ENCODE results near the gene ATXN1L. TPM values are rescaled to one million over a fixed set of nuclear protein-coding genes. Genes with fewer than 3 reads are reported as not detected.
"Not testable (repeated sequence)": the region's sequence is repeated elsewhere in the genome, so short reads cannot be mapped to it uniquely, and the experiment has no call there.

ATXN1L gene
- total RNA-seq, 1 donor from 2014 or later = 28.3 TPM

- peaks cover 24% of the 10 kb centered on the region for H3K36me3 Mint-ChIP-seq (ENCODE audit: low read depth)
- peak within 1 kb of the TSS; percentile 98 for H3K4me3 Mint-ChIP-seq
- intact Hi-C loops (cut with micrococcal nuclease) = loop anchor here (1.0 to 10.0 kb wide), 9 partner anchors 9 to 324 kb away; partner anchors contain the start of genes ATXN1L, DHODH, DHX38 and IST1
- DNase-seq = peak; percentile 79
- POLR2A ChIA-PET = interaction anchor here (0.5 to 3.8 kb wide), 33 partner anchors 10 to 1428 kb away, joined by 3 to 110 read pairs (median 4); partner anchors contain the start of genes DHX38, IST1 and ZNF821
- peak; percentile 86 for ATAC-seq (ENCODE audit: low read depth)
- no peak for TF ChIP-seq CTCF (IDR thresholded peaks at IDR 0.05)
- H3K9me3 Mint-ChIP-seq = no peaks in the 10 kb centered on the region
- no peaks in the 10 kb centered on the region for H3K27me3 Mint-ChIP-seq
- CTCF ChIA-PET = interaction anchor here (1.1 to 2.7 kb wide), 2 partner anchors 42 to 74 kb away, joined by 3 to 19 read pairs; no protein-coding TSS in a partner anchor
- peak within 1 kb of the TSS; percentile 100 for H3K27ac Mint-ChIP-seq
- peaks cover 35% of the 10 kb centered on the region for H3K4me1 Mint-ChIP-seq
Observed at GRCh38 chr16:71808593-71809459, 37.0 kb upstream of the ATXN1L start, which contains the start of gene AP1G1. Gene AP1G1 (minus strand): TSS chr16:71808834. CDS start chr16:71789479, 19,355 bp downstream.

- intact Hi-C loops (cut with micrococcal nuclease); DNase-seq; H3K27me3 Mint-ChIP-seq; H3K9me3 Mint-ChIP-seq; H3K4me3 Mint-ChIP-seq; ATAC-seq (ENCODE audit: low read depth): not testable (repeated sequence)
- POLR2A ChIA-PET = interaction anchor here (1.1 to 3.8 kb wide), 4 partner anchors 8 to 86 kb away, joined by 6 to 110 read pairs (median 68); partner anchors contain the start of genes IST1 and ZNF821
- CTCF ChIA-PET = interaction anchor here (2.7 kb wide), 1 partner anchor 72 kb away, joined by 19 read pairs; no protein-coding TSS in a partner anchor
- peaks cover 32% of the 10 kb centered on the region for H3K4me1 Mint-ChIP-seq
- peak overlapping the region; percentile 100 for H3K27ac Mint-ChIP-seq
- peaks cover 17% of the 10 kb centered on the region for H3K36me3 Mint-ChIP-seq (ENCODE audit: low read depth)
Observed at GRCh38 chr16:71810155-71810530, 35.6 kb upstream of the ATXN1L start.

- Mint-ChIP-seq H3K4me3 (no peak overlapping the region), H3K27ac (no peak overlapping the region), H3K27me3 (no peaks in the 10 kb centered on the region), H3K36me3 (ENCODE audit: low read depth) (peaks cover 17% of the 10 kb centered on the region), H3K4me1 (peaks cover 34% of the 10 kb centered on the region), H3K9me3 (no peaks in the 10 kb centered on the region)
- CTCF ChIA-PET = interaction anchor here (1.2 kb wide), 1 partner anchor 71 kb away, joined by 3 read pairs; no protein-coding TSS in a partner anchor
- no peak for DNase-seq
- TF ChIP-seq CTCF (IDR thresholded peaks at IDR 0.05) = no peak
- no peak for ATAC-seq (ENCODE audit: low read depth)
- POLR2A ChIA-PET = interaction anchor here (1.2 kb wide), 1 partner anchor 71 kb away, joined by 4 read pairs; no protein-coding TSS in a partner anchor
- intact Hi-C loops (cut with micrococcal nuclease) = no loop called here
Observed at GRCh38 chr16:71811261-71811803, 34.4 kb upstream of the ATXN1L start.

GRCh38 chr16:71817155-71817500, 28.6 kb upstream of the ATXN1L start:
- DNase-seq; H3K9me3 Mint-ChIP-seq; H3K27me3 Mint-ChIP-seq; H3K36me3 Mint-ChIP-seq (ENCODE audit: low read depth); intact Hi-C loops (cut with micrococcal nuclease): not testable (repeated sequence)
- ATAC-seq (ENCODE audit: low read depth) = peak; percentile 7
- H3K4me1 Mint-ChIP-seq = peaks cover 18% of the 10 kb centered on the region
- POLR2A ChIA-PET = interaction anchor here (0.6 to 4.8 kb wide), 7 partner anchors 9 to 253 kb away, joined by 3 to 62 read pairs (median 6); partner anchors contain the start of gene AP1G1
- peak overlapping the region; percentile 87 for H3K27ac Mint-ChIP-seq
- H3K4me3 Mint-ChIP-seq = peak overlapping the region; percentile 44
- CTCF ChIA-PET = interaction anchor here (2.2 kb wide), 1 partner anchor 66 kb away, joined by 7 read pairs; the partner anchor contains the start of gene ZNF821

GRCh38 chr16:71826533-71827017, 19.2 kb upstream of the ATXN1L start:
- Mint-ChIP-seq H3K4me1 (no peaks in the 10 kb centered on the region), H3K27ac (no peak overlapping the region), H3K4me3 (no peak overlapping the region), H3K36me3 (ENCODE audit: low read depth) (no peaks in the 10 kb centered on the region), H3K27me3 (no peaks in the 10 kb centered on the region), H3K9me3 (no peaks in the 10 kb centered on the region)
- ChIA-PET CTCF (no interaction called here), POLR2A (no interaction called here)
- DNase-seq (no peak), ATAC-seq (ENCODE audit: low read depth) (no peak)
- no peak for TF ChIP-seq CTCF (IDR thresholded peaks at IDR 0.05)
- intact Hi-C loops (cut with micrococcal nuclease) = no loop called here

Data from activated B cell treated with CpG ODN at 0.5 μM for 24 hours (primary cell).